BJ (cell line): Measurements from ENCODE around the gene RILPL2. TPM values are rescaled to one million over a fixed set of nuclear protein-coding genes. Genes with fewer than 3 reads are reported as not detected.

Experiments used
- CTCF ChIA-PET: fragments of 350-600 bp; formaldehyde crosslinking; extraction: SDS; loops from one replicate; lab custom pipeline; 2021; ENCODE audit warnings: antibody characterized with exemption, inconsistent platforms; lab: Yijun Ruan, JAX
- POLR2A ChIA-PET: fragments of 300-600 bp; sonication (Branson Sonifier 250); formaldehyde crosslinking; extraction: SDS; loops from one replicate; lab custom pipeline; 2021; ENCODE audit warnings: antibody characterized with exemption; lab: Charles Lee
- DNase-seq: peaks from one replicate; pipeline ENCODE4 v3.0.0-alpha.2; 2011; ENCODE audit warnings: low read depth
- H3K27me3 ChIP-seq: 2 replicates; pipeline ENCODE4 v1.6.0; 2011; ENCODE audit warnings: low read length; ENCODE audit not compliant: control insufficient read depth, insufficient read depth
- H3K36me3 ChIP-seq: 2 replicates; pipeline ENCODE4 v1.5.1; 2011; ENCODE audit warnings: low read length; ENCODE audit not compliant: control insufficient read depth, insufficient read depth
- H3K4me3 ChIP-seq: 2 replicates; pipeline ENCODE4 v1.5.1; 2011; ENCODE audit warnings: low read depth, mild to moderate bottlenecking, control low read depth, low read length
- CTCF ChIP-seq: IDR thresholded peaks from 2 replicates; pipeline ENCODE4 v1.5.1; 2011; ENCODE audit warnings: low read depth, mild to moderate bottlenecking, control low read depth, inconsistent platforms, low read length, moderate library complexity; ENCODE audit not compliant: insufficient read depth
- polyA plus RNA-seq: library from polyadenylated mRNA; depleted of rRNA; stranded (reverse); fragments of >200 nt; gene quantifications from 2 replicates; pipeline ENCODE4 v1.2.3, GENCODE V29; 2011

RILPL2 gene
- polyA plus RNA-seq, 1 experiment = 6.8 TPM

DNA sequence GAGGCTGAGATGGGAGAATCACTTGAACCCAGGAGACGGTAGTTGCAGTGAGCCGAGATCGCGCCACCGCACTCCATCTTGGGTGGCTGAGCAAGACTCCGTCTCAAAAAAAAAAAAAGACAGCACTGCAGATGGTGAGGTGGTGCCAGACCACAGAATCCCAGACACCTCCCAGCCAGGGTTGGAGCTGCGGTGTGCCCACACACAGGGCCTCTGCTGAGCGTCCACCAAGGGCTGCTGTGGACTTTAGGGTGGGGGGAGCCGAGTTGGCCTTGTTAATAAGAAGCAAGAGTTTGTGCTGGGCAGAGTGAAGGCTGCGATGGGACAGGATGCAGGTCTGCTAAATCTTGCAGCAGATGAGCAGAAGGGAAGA, 38.3 kb downstream of the RILPL2 start:
- no peak for DNase-seq
- ChIA-PET CTCF (interaction anchor here (0.8 to 1.5 kb wide), 4 partner anchors 11 to 539 kb away, joined by 3 to 4 read pairs (median 4); partner anchors contain the start of gene KMT5A), POLR2A (no interaction called here)
- no peak for TF ChIP-seq CTCF
- Histone ChIP-seq H3K36me3 (peaks cover 30% of the 10 kb centered on the region), H3K4me3 (no peak overlapping the region), H3K27me3 (no peaks in the 10 kb centered on the region)

GRCh38 chr12:123397400-123397799, 39.1 kb downstream of the RILPL2 start:
- no peak overlapping the region for H3K4me3 ChIP-seq
- ChIA-PET CTCF (interaction anchor here (0.6 to 1.5 kb wide), 7 partner anchors 13 to 538 kb away, joined by 3 to 5 read pairs (median 3); partner anchors contain the start of gene KMT5A), POLR2A (interaction anchor here (0.6 kb wide), 1 partner anchor 14 kb away, joined by 4 read pairs; the partner anchor contains the start of gene KMT5A)
- peaks cover 27% of the 10 kb centered on the region for H3K36me3 ChIP-seq
- DNase-seq = no peak
- no peak for TF ChIP-seq CTCF
- no peaks in the 10 kb centered on the region for H3K27me3 ChIP-seq

- no peak for DNase-seq
- TF ChIP-seq CTCF = no peak
- ChIA-PET CTCF (interaction anchor here (0.6 to 1.5 kb wide), 6 partner anchors 13 to 537 kb away, joined by 3 to 5 read pairs (median 3); no protein-coding TSS in a partner anchor), POLR2A (interaction anchor here (0.6 kb wide), 1 partner anchor 13 kb away, joined by 4 read pairs; the partner anchor contains the start of gene KMT5A)
- no peak overlapping the region for H3K4me3 ChIP-seq
- peaks cover 30% of the 10 kb centered on the region for H3K36me3 ChIP-seq
- H3K27me3 ChIP-seq = no peaks in the 10 kb centered on the region
These were observed 39.5 kb downstream of the RILPL2 start for GRCh38 chr12:123396954-123397353.

DNA sequence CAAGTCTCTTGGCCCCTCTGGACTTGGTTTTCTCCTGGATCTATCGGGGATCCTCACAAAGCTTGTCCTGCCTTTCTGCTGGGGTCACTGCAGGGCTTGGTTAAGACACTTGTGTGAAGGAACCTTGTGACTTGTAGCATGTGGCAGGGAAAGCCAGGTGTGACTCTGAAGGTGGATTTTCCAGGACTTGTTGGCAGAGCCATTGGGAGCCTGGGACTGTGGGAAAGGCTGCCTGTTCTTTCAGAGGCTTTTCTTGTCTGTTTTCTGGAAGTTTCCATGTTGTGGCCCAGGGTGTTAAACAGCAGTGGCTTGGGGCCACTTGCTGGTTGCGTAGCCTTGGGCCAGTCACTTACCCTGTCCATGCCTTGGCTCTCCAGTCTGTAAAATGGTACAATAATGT, 39.9 kb downstream of the RILPL2 start:
- POLR2A ChIA-PET = no interaction called here
- peaks cover 33% of the 10 kb centered on the region for H3K36me3 ChIP-seq
- DNase-seq = no peak
- CTCF ChIA-PET = interaction anchor here (1.3 to 1.5 kb wide), 2 partner anchors 31 to 185 kb away, joined by 3 to 4 read pairs; no protein-coding TSS in a partner anchor
- H3K27me3 ChIP-seq = no peaks in the 10 kb centered on the region
- TF ChIP-seq CTCF = no peak
- no peak overlapping the region for H3K4me3 ChIP-seq

DNA sequence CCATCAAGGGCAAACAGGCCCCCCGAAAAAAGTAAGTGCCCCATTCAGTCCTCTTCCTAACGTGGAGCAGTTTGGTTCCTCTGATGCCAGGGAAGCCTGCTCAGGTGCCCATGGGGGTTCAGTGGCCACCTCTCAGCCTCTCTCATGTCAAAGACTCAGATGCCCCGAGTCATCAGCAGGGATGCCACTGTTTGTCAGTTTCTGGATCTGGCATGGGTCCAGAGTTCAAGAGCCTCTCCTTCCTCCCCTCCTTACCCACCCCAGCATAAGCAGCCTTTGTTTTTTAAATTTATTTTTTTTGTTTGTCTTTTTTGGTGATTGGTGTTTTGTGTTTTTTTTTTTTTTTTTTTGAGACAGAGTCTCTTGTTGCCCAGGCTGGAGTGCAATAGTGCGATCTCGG, 41.2 kb downstream of the RILPL2 start:
- Histone ChIP-seq H3K27me3 (no peaks in the 10 kb centered on the region), H3K36me3 (peaks cover 39% of the 10 kb centered on the region), H3K4me3 (no peak overlapping the region)
- no peak for DNase-seq
- ChIA-PET CTCF (no interaction called here), POLR2A (no interaction called here)
- no peak for TF ChIP-seq CTCF
